Endothelial cell of umbilical vein (primary cell): ENCODE results near the gene SQSTM1. TPM values are rescaled to one million over a fixed set of nuclear protein-coding genes. Genes with fewer than 3 reads are reported as not detected.
"Not testable (repeated sequence)": the region's sequence is repeated elsewhere in the genome, so short reads cannot be mapped to it uniquely, and the experiment has no call there.

Source experiments
- BruUV-seq: library from RNA; stranded (reverse); fragments of 400-500 nt; replicated peaks from 2 replicates; lab custom pipeline; 2021; lab: Mats Ljungman, UMichigan
- CTCF ChIA-PET: fragments of 300-600, 350-600 bp; sonication (Branson Sonifier 250); formaldehyde crosslinking; loops from one replicate; lab custom pipeline; 2021; ENCODE audit warnings: antibody characterized with exemption, inconsistent platforms; lab: Charles Lee
- POLR2A ChIA-PET: fragments of 300-600, 350-600 bp; sonication (Branson Sonifier 250); formaldehyde crosslinking; loops from one replicate; lab custom pipeline; 2021; ENCODE audit warnings: antibody characterized with exemption, inconsistent platforms; lab: Charles Lee
- DNase-seq: peaks from one replicate; pipeline ENCODE4 v3.0.0-alpha.2; 2011; ENCODE audit warnings: low read depth, low spot score
- FAIRE-seq: peaks from 2 replicates; lab custom pipeline; 2011; peaks lifted over from hg19 to GRCh38; lab: Jason Lieb, UNC
- H2AFZ ChIP-seq: 2 replicates; pipeline ENCODE4 v1.6.0; 2012; ENCODE audit warnings: low read depth, low read length, control low read depth, inconsistent platforms
- H3K27ac ChIP-seq: 2 replicates; pipeline ENCODE4 v1.5.1; 2011; ENCODE audit warnings: low read depth, mild to moderate bottlenecking, control low read depth, low read length, moderate library complexity; ENCODE audit not compliant: insufficient read depth
- H3K27me3 ChIP-seq, 2 experiments: 2 replicates each; pipeline versions ENCODE4 v1.6.0 to v1.6.1; 2011; ENCODE audit warnings: low read length in 2 of 2, mixed read lengths in 1 of 2; ENCODE audit not compliant: control insufficient read depth in 2 of 2, insufficient read depth in 2 of 2
- H3K36me3 ChIP-seq, 2 experiments: 2 replicates in 1 of 2; 3 replicates in 1 of 2; pipeline ENCODE4 v1.5.1; 2011; ENCODE audit warnings: low read length in 2 of 2, mild to moderate bottlenecking in 1 of 2, moderate library complexity in 1 of 2; ENCODE audit not compliant: control insufficient read depth in 2 of 2, insufficient read depth in 2 of 2; ENCODE audit errors: extremely low read depth in 1 of 2
- H3K4me1 ChIP-seq: 3 replicates; pipeline ENCODE4 v1.5.1; 2011; ENCODE audit warnings: mild to moderate bottlenecking, low read length; ENCODE audit not compliant: control insufficient read depth, insufficient read depth; ENCODE audit errors: extremely low read depth
- H3K4me2 ChIP-seq: 2 replicates; pipeline ENCODE4 v1.6.1; 2011; ENCODE audit warnings: low read length, control low read depth, mixed read lengths; ENCODE audit not compliant: insufficient read depth
- H3K4me3 ChIP-seq, 3 experiments: fragments of 200-600 bp in 1 of 3; sonication (generic), shearing (Covaris generic) in 1 of 3; replicated peaks in 1 of 3; 2 replicates each; pipeline ENCODE4 v1.5.1; 2011 to 2016; ENCODE audit warnings: control low read depth in 3 of 3, low read length in 3 of 3, mild to moderate bottlenecking in 2 of 3, inconsistent platforms in 1 of 3, low read depth in 1 of 3, moderate library complexity in 1 of 3; ENCODE audit not compliant: insufficient read depth in 1 of 3
- H3K79me2 ChIP-seq: 2 replicates; pipeline ENCODE4 v1.6.0; 2012; ENCODE audit warnings: low read length, inconsistent platforms; ENCODE audit not compliant: control insufficient read depth, insufficient read depth
- H3K9ac ChIP-seq: replicated peaks from 2 replicates; pipeline ENCODE3; 2011; ENCODE audit warnings: low read length, control low read depth; ENCODE audit not compliant: insufficient read depth; ENCODE audit errors: extremely low read depth
- H3K9me1 ChIP-seq: replicated peaks from 3 replicates; pipeline ENCODE4 v1.6.0; 2011; ENCODE audit warnings: mild to moderate bottlenecking, low read length; ENCODE audit not compliant: control insufficient read depth, insufficient read depth; ENCODE audit errors: extremely low read depth
- H3K9me3 ChIP-seq: replicated peaks from 2 replicates; pipeline ENCODE4 v1.5.1; 2012; ENCODE audit warnings: low read length, inconsistent platforms; ENCODE audit not compliant: control insufficient read depth, insufficient read depth
- H4K20me1 ChIP-seq: replicated peaks from 2 replicates; pipeline ENCODE3; 2011; ENCODE audit warnings: mild to moderate bottlenecking, low read length; ENCODE audit not compliant: control insufficient read depth, insufficient read depth; ENCODE audit errors: extremely low read depth
- EZH2 ChIP-seq: IDR thresholded peaks from 2 replicates; pipeline ENCODE4 v1.6.1; 2012; ENCODE audit warnings: borderline replicate concordance, low read depth, mild to moderate bottlenecking, moderate library complexity, low read length, inconsistent platforms; ENCODE audit not compliant: severe bottlenecking
- FOS ChIP-seq: IDR thresholded peaks from 2 replicates; pipeline ENCODE4 v1.6.1; 2011; ENCODE audit warnings: mild to moderate bottlenecking, low read length, moderate library complexity, borderline replicate concordance; ENCODE audit not compliant: insufficient read depth
- GATA2 ChIP-seq: IDR thresholded peaks from 2 replicates; pipeline ENCODE4 v1.7.0; 2011; ENCODE audit warnings: low read depth, mild to moderate bottlenecking, moderate library complexity, mixed read lengths, low read length; ENCODE audit not compliant: insufficient read length, insufficient read depth
- JUN ChIP-seq: IDR thresholded peaks from 2 replicates; pipeline ENCODE4 v1.6.1; 2011; ENCODE audit warnings: borderline replicate concordance, low read depth; ENCODE audit not compliant: insufficient read length, insufficient read depth
- MAX ChIP-seq: IDR thresholded peaks from 2 replicates; pipeline ENCODE4 v1.6.1; 2011; ENCODE audit not compliant: insufficient read depth, insufficient read length
- POLR2AphosphoS5 ChIP-seq: IDR thresholded peaks from 2 replicates; pipeline ENCODE4 v1.6.1; 2012; ENCODE audit warnings: low read depth, mild to moderate bottlenecking, control low read depth, low read length, moderate library complexity; ENCODE audit not compliant: insufficient read depth
- dilution Hi-C: fragments of 300-500 bp; cut with MboI; formaldehyde crosslinking; loops from one replicate; pipeline ENCODE4 v1.15.0; 2019; ENCODE audit warnings: low sequenced_read_pairs; ENCODE audit not compliant: extremely low pct_ligation_motif_present
- intact Hi-C: fragments of 100-400 bp; cut with micrococcal nuclease; formaldehyde crosslinking; loops from one replicate; pipeline ENCODE4 v1.10.0; 2022
- polyA plus RNA-seq, 4 experiments: library from polyadenylated mRNA; depleted of rRNA in 3 of 4; stranded (reverse) in 3 of 4; unstranded in 1 of 4; fragments of >200 nt; gene quantifications; 2 replicates each; pipeline versions ENCODE4 v1.2.1 to v1.2.3, GENCODE V29; 2011 to 2012; ENCODE audit warnings: missing spikeins in 1 of 4
- total RNA-seq: library from RNA; stranded (reverse); gene quantifications from 2 replicates; pipeline ENCODE4 v1.2.3, GENCODE V29; 2021

SQSTM1 gene
- total and polyA plus RNA-seq, 2 donors (not counting 3 experiments of a cell fraction or from before 2014, with no cell fraction given) = 302 to 346 TPM

DNA sequence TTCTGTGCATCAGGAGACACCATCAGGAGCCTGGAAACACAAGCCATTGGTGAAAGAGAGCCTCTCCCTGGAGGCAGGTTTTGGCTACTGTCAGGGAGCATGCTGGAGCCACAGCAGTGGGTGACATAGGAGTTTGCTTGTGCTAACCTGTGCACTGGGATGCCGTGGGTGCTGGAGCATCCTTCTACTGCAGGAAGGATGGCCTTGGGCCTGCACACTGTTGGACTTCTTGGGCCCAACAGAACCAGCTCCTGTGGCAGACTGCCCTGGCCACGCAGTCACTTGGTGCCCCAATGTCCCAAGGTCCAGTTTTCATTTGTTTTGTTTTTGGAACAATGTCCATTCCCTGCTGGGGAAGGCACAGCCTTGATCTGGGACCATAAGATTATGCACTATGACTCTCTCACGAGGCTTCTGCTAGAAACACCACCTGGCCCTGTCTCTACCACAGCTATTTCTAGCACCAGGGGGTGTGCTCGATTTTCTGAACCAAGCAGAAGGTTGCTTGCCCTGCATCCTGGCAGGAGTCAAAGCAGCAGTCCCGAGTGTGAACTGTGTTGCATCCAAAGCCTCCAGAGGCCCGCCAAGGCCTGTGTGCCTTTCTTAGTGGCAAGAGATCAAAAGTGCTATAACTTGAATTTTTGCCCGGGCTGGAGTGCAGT is 32.4 kb upstream of the SQSTM1 start:
- Histone ChIP-seq H3K27ac (no peak overlapping the region), H3K36me3 (no peaks in the 10 kb centered on the region), H3K4me3 (no peak overlapping the region), H3K4me1 (no peaks in the 10 kb centered on the region), H2AFZ (no peak overlapping the region), H3K79me2 (no peaks in the 10 kb centered on the region), H3K9ac (no peak overlapping the region), H3K4me2 (no peak overlapping the region), H3K27me3 (no peaks in the 10 kb centered on the region), H4K20me1 (no peaks in the 10 kb centered on the region), H3K9me1 (no peaks in the 10 kb centered on the region), H3K9me3 (no peaks in the 10 kb centered on the region)
- intact Hi-C loops = no loop called here
- FAIRE-seq (no peak), DNase-seq (no peak)
- POLR2A ChIA-PET = no interaction called here
- no peak for TF ChIP-seq MAX
- TF ChIP-seq GATA2 = no peak
- no peak for TF ChIP-seq EZH2
- TF ChIP-seq POLR2AphosphoS5 = no peak
- no peak for TF ChIP-seq FOS
- TF ChIP-seq JUN = no peak
- CTCF ChIA-PET = interaction anchor here (1.2 to 1.4 kb wide), 4 partner anchors 8 to 26 kb away, joined by 3 to 4 read pairs (median 3); no protein-coding TSS in a partner anchor
- dilution Hi-C loops = no loop called here
- no TSS peak for BruUV-seq

DNA sequence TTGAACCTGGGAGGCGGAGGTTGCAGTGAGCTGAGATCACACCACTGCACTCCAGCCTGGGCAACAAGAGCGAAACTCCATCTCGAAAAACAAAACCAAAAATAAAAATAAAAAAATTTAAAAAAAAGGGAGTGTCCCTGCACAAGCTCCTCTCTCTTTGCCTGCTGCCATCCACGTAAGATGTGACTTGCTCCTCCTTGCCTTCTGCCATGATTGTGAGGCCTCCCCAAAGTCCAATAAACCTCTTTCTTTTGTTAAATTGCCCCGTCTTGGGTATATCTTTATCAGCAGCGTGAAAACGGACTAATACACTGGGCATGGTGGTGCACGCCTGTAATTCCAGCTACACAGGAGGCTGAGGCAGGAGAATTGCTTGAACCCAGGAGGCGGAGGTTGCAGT is 31.4 kb upstream of the SQSTM1 start:
- H3K4me3 ChIP-seq, H3K9me3 ChIP-seq, H3K27me3 ChIP-seq, H3K9me1 ChIP-seq, H3K79me2 ChIP-seq, intact Hi-C loops, DNase-seq, BruUV-seq, H2AFZ ChIP-seq, POLR2A ChIA-PET, H3K4me1 ChIP-seq, H3K36me3 ChIP-seq, dilution Hi-C loops, H3K27ac ChIP-seq, H4K20me1 ChIP-seq, H3K9ac ChIP-seq, H3K4me2 ChIP-seq, FAIRE-seq: not testable (repeated sequence)
- CTCF ChIA-PET = interaction anchor here (0.7 to 1.3 kb wide), 2 partner anchors 9 to 12 kb away, joined by 3 read pairs; no protein-coding TSS in a partner anchor
